Measurements from ENCODE around the gene SMYD1. TPM values are rescaled to one million over a fixed set of nuclear protein-coding genes. Genes with fewer than 3 reads are reported as not detected.
"Not testable (repeated sequence)": the region's sequence is repeated elsewhere in the genome, so short reads cannot be mapped to it uniquely, and the experiment has no call there.

SMYD1 gene
- polyA plus RNA-seq, 1 donor: 5.0 TPM

DNA sequence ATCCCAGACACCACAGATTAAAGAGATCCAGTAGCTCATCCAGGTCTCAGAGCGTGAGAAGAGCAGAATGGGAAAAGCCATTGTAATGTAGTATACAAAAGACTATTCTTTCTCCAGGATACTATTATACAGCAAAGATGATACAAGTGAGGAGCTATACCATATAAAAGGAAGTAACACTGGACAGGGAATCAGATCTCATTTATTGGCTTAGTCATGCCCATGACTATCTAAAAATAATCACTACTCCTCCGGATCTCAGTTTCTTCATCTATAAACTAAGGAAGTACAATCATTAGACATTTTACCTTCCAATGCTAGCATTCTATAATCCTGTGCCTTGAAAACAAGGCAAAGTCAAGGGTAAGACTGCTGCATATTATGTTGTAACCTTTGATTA lies 31.4 kb upstream of the SMYD1 start:
- no CpG with 5 or more reads among the region's 2 CpGs for WGBS (ENCODE audit: insufficient coverage, low lambda C conversion rate)
- Histone ChIP-seq H3K4me1 (ENCODE audit: control insufficient read depth, insufficient read depth, low read length) (no peaks in the 10 kb centered on the region), H3K9me3 (ENCODE audit: control insufficient read depth, low read depth, low read length) (no peaks in the 10 kb centered on the region), H3K27ac (ENCODE audit: low read length) (no peak overlapping the region), H3K27me3 (ENCODE audit: control insufficient read depth, insufficient read depth, low read length) (no peaks in the 10 kb centered on the region), H3K4me3 (ENCODE audit: low read length) (no peak overlapping the region), H3K36me3 (ENCODE audit: control insufficient read depth, insufficient read depth, low read length) (peaks cover 31% of the 10 kb centered on the region)
- no peak for DNase-seq

DNA sequence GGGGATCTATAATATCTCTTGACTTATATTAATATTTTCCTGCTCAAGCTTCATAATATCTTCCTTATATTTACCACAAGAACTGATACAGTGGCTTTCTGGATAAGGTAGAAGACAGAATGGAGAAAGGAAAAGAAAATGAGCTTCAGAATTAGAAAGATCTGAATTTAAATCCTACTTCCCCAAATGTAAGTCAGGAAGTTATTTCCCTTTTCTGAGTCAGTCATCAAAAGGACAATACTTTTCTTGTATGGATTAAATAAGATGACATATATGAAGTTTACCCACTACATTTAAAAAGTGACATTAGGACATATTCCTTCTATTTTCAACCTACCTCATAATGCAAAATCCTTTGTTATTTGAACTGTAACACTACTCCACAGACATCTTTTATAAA lies 31.0 kb upstream of the SMYD1 start:
- peaks cover 31% of the 10 kb centered on the region for H3K36me3 ChIP-seq (ENCODE audit: control insufficient read depth, insufficient read depth, low read length)
- DNase-seq: no peak
- H3K4me3 ChIP-seq (ENCODE audit: low read length): no peak overlapping the region
- no peak overlapping the region for H3K27ac ChIP-seq (ENCODE audit: low read length)
- no peaks in the 10 kb centered on the region for H3K4me1 ChIP-seq (ENCODE audit: control insufficient read depth, insufficient read depth, low read length)
- no peaks in the 10 kb centered on the region for H3K9me3 ChIP-seq (ENCODE audit: control insufficient read depth, low read depth, low read length)
- H3K27me3 ChIP-seq (ENCODE audit: control insufficient read depth, insufficient read depth, low read length): no peaks in the 10 kb centered on the region

DNA sequence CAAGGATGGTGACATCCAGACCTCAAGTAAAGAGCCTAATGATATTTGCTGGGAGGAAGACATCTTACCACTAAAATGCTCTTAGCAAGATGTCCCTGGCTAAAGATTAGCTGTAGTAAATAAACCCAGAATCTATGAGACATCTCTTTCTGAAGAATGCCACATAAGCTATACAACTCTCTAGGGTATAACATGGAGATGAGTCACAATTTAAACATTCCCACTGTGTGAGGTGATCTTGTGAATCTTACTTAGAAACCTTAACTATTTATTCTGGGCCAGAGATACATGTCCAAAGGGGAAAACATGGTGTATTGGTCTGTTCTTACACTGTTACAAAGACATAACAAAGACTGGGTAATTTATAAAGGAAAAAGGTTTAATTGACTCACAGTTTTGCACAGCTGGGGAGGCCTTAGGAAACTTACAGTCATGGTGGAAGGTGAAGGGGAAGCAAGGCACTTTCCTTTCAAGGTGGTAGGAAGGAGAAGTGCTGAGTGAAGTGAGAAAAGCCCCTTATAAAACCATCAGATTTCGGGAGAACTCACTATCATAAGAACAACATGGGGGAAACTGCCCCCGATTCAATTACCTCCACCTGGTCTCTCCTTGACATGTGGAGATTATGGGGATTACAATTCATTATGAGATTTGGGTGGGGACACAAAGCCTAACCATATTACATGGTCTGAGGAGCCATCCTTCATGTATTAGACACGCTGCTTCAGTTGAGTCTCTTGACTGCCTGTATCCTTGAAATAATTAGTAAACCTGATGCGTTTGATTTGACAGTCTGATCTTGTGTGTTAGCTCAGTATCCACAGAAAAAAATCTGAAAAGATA lies 29.1 kb upstream of the SMYD1 start:
- Histone ChIP-seq H3K27me3 (ENCODE audit: control insufficient read depth, insufficient read depth, low read length) (no peaks in the 10 kb centered on the region), H3K9me3 (ENCODE audit: control insufficient read depth, low read depth, low read length) (no peaks in the 10 kb centered on the region), H3K4me1 (ENCODE audit: control insufficient read depth, insufficient read depth, low read length) (no peaks in the 10 kb centered on the region), H3K27ac (ENCODE audit: low read length) (no peak overlapping the region), H3K36me3 (ENCODE audit: control insufficient read depth, insufficient read depth, low read length) (peaks cover 19% of the 10 kb centered on the region), H3K4me3 (ENCODE audit: low read length) (no peak overlapping the region)
- no peak for DNase-seq
- 100% methylated on average over 1 of the region's 4 CpGs for WGBS (ENCODE audit: insufficient coverage, low lambda C conversion rate)

DNA sequence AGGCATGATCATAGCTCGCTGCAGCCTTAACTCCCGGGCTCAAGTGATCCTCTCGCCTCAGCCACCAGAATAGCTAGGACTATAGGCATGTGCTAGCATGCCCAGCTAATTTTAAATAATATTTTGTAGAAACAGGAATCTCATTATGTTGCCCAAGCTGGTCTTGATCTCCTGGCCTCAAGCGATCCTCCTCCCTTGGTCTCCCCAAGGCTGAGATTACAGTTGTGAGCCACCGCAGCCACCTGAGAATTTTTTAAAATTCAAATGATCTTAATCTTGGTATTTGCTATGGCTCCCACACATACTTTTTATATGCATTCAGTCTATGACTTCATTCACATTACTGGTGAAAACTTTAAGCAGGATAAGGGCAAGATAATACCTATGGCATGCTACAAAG lies 25.1 kb upstream of the SMYD1 start:
- no peaks in the 10 kb centered on the region for H3K4me1 ChIP-seq (ENCODE audit: control insufficient read depth, insufficient read depth, low read length)
- H3K36me3 ChIP-seq (ENCODE audit: control insufficient read depth, insufficient read depth, low read length): peaks cover 4% of the 10 kb centered on the region
- DNase-seq: no peak
- no peak overlapping the region for H3K27ac ChIP-seq (ENCODE audit: low read length)
- no peak overlapping the region for H3K4me3 ChIP-seq (ENCODE audit: low read length)
- no peaks in the 10 kb centered on the region for H3K27me3 ChIP-seq (ENCODE audit: control insufficient read depth, insufficient read depth, low read length)
- WGBS (ENCODE audit: insufficient coverage, low lambda C conversion rate): no CpG with 5 or more reads among the region's 5 CpGs
- no peaks in the 10 kb centered on the region for H3K9me3 ChIP-seq (ENCODE audit: control insufficient read depth, low read depth, low read length)

DNA sequence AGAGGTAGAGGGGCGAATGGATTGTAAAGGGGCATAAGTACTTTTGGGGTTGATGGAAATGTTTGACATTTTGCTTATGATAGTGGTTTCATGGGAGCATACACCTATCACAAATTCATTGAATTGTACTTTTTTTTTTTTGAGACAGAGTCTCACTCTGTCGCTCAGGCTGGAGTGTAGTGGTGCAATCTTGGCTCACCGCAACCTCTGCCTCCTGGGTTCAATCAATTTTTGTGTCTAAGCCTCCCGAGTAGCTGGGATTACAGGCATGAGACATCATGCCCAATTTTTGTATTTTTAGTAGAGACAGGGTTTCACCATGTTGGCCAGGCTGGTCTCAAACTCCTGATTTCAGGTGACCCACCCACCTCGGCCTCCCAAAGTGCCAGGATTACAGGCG lies 22.1 kb upstream of the SMYD1 start:
- not testable (repeated sequence) for DNase-seq; H3K4me1 ChIP-seq (ENCODE audit: control insufficient read depth, insufficient read depth, low read length); H3K27me3 ChIP-seq (ENCODE audit: control insufficient read depth, insufficient read depth, low read length); H3K9me3 ChIP-seq (ENCODE audit: control insufficient read depth, low read depth, low read length); H3K36me3 ChIP-seq (ENCODE audit: control insufficient read depth, insufficient read depth, low read length); H3K4me3 ChIP-seq (ENCODE audit: low read length); H3K27ac ChIP-seq (ENCODE audit: low read length)
- no CpG with 5 or more reads among the region's 6 CpGs for WGBS (ENCODE audit: insufficient coverage, low lambda C conversion rate)

DNA sequence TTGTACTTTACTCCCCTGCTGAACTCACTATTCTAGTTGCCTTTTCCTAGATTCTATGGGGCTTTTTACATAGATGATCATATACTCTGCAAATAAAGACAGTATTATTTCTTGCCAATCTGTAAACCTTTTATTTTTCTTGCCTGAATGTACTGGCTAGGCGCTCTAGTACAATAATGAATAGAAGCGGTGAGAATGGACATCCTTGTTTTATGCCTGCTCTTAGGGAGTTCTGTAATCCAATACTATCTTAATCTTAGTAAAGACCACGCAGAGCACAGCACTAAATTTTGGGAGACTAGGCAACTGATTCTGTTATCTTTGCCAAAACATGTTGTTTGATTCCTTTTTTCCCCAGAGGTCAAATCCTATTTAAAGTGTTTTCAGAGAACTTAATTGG lies 19.1 kb upstream of the SMYD1 start:
- Histone ChIP-seq H3K27me3 (ENCODE audit: control insufficient read depth, insufficient read depth, low read length) (no peaks in the 10 kb centered on the region), H3K9me3 (ENCODE audit: control insufficient read depth, low read depth, low read length) (no peaks in the 10 kb centered on the region), H3K4me1 (ENCODE audit: control insufficient read depth, insufficient read depth, low read length) (no peaks in the 10 kb centered on the region), H3K4me3 (ENCODE audit: low read length) (no peak overlapping the region), H3K36me3 (ENCODE audit: control insufficient read depth, insufficient read depth, low read length) (peaks cover 4% of the 10 kb centered on the region), H3K27ac (ENCODE audit: low read length) (no peak overlapping the region)
- no peak for DNase-seq
- WGBS (ENCODE audit: insufficient coverage, low lambda C conversion rate): no CpG with 5 or more reads among the region's 3 CpGs

DNA sequence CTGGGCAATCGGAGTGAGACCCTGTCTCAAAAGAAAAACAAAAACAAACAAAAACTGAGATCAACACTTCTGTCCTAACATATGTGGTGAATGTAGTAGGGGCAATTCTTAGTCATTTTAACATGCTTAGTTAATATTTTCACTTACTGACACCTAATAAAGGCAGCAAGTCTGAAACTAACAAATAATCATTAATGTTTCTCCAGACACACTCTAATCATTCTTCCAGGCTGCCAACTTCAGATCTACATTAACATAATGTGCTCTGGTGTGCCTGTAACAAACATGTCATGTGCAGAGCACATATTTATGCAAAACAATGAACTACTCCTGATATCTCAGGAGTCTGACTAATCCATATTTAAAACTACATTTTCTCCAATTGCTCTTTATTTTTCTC lies 18.0 kb upstream of the SMYD1 start:
- Histone ChIP-seq H3K4me1 (ENCODE audit: control insufficient read depth, insufficient read depth, low read length) (peaks cover 5% of the 10 kb centered on the region), H3K4me3 (ENCODE audit: low read length) (no peak overlapping the region), H3K27me3 (ENCODE audit: control insufficient read depth, insufficient read depth, low read length) (no peaks in the 10 kb centered on the region), H3K27ac (ENCODE audit: low read length) (no peak overlapping the region), H3K36me3 (ENCODE audit: control insufficient read depth, insufficient read depth, low read length) (no peaks in the 10 kb centered on the region), H3K9me3 (ENCODE audit: control insufficient read depth, low read depth, low read length) (no peaks in the 10 kb centered on the region)
- no CpG with 5 or more reads among the region's 1 CpG for WGBS (ENCODE audit: insufficient coverage, low lambda C conversion rate)
- DNase-seq: no peak

DNA sequence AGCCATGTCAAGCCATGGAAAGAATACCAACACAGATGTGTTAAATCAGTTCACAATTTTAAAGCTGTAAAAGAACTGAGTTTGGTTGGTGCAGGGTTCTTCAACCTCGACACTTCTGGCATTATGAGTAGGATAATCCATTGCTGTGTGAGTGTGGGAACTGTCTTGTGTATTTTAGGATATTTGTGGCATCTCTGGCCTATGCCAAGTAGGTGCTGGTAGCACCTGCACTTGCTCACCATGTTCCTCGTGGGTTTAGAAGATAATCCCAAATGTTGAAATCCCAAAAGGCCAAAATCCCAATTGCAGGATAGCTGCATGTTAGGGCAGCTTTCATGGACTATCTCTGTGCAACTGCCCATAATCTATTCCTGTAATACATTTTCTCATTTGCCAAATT lies 15.8 kb upstream of the SMYD1 start:
- DNase-seq: no peak
- H3K27ac ChIP-seq (ENCODE audit: low read length): no peak overlapping the region
- WGBS (ENCODE audit: insufficient coverage, low lambda C conversion rate): no CpG with 5 or more reads among the region's 2 CpGs

DNA sequence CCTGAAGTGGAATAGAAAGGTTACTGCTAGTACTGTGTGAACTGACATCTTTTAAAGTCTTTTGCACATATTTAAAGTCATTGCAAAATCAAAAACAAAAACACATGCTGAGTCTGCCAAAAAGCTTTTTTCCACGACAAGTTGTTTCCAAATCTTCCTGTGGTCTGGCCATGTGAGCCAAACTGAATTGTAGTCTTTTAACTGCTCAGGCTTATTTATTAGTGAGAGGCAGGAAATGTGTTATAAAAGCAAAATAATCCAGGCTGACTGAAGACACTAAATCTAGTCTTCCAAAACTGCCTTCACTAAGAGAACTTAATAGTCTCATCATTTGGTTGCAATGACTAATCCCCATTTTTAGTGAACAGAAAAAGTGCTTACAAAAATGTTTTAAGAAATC lies 14.3 kb upstream of the SMYD1 start:
- no peak overlapping the region for H3K4me3 ChIP-seq (ENCODE audit: low read length)
- H3K27me3 ChIP-seq (ENCODE audit: control insufficient read depth, insufficient read depth, low read length): no peaks in the 10 kb centered on the region
- no peak overlapping the region for H3K27ac ChIP-seq (ENCODE audit: low read length)
- H3K36me3 ChIP-seq (ENCODE audit: control insufficient read depth, insufficient read depth, low read length): no peaks in the 10 kb centered on the region
- no peaks in the 10 kb centered on the region for H3K9me3 ChIP-seq (ENCODE audit: control insufficient read depth, low read depth, low read length)
- WGBS (ENCODE audit: insufficient coverage, low lambda C conversion rate): 60% methylated on average over 1 of the region's 1 CpG
- DNase-seq: no peak
- H3K4me1 ChIP-seq (ENCODE audit: control insufficient read depth, insufficient read depth, low read length): peaks cover 12% of the 10 kb centered on the region

More for the DNA sequence above, 15.8 kb upstream of the SMYD1 start:
- no peaks in the 10 kb centered on the region for H3K9me3 ChIP-seq (ENCODE audit: control insufficient read depth, low read depth, low read length)
- H3K4me3 ChIP-seq (ENCODE audit: low read length): no peak overlapping the region
- H3K27me3 ChIP-seq (ENCODE audit: control insufficient read depth, insufficient read depth, low read length): no peaks in the 10 kb centered on the region
- H3K36me3 ChIP-seq (ENCODE audit: control insufficient read depth, insufficient read depth, low read length): no peaks in the 10 kb centered on the region
- peaks cover 12% of the 10 kb centered on the region for H3K4me1 ChIP-seq (ENCODE audit: control insufficient read depth, insufficient read depth, low read length)

DNA sequence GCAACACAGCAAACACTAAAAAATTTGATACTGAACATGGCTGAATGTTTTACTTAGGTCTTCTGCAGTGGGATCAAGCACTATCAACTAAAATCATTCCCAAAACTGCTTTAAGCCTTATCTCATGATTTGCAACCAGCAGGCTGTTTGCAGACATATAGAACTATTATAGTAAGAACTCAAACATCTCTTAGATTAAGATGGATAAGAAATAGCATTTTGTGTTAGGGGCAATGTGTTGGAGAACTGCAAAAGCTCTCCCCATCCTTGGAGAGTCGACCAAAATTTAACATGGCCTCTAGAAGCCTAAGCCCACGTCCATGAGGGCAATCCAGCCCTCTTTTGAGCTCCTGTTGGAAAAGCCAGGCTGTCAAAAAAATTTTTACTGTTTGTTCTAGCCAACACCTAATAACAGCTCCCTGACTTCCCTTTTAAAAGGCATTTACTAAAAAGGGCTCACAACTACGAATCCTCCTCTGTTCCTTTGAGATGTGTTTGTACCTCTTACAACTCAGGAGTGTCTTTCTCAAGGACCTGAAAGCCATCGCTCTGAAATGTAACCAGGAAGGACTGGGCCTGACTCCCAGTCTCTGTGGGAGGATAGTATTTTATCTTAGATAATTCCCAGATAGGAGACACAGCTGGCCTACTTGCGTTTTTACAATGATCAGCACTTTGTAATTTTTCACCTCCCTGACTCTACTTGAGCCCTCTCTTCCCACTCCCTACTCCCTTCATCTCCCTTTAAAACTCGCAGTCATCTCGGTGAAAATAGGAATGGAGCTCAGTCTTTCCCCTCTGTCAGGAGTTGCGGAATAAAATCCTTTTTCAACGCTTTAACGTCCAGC lies 13.5 kb upstream of the SMYD1 start:
- 60% methylated on average over 1 of the region's 10 CpGs for WGBS (ENCODE audit: insufficient coverage, low lambda C conversion rate)
- no peaks in the 10 kb centered on the region for H3K36me3 ChIP-seq (ENCODE audit: control insufficient read depth, insufficient read depth, low read length)

More for the DNA sequence above, 13.5 kb upstream of the SMYD1 start:
- no peaks in the 10 kb centered on the region for H3K9me3 ChIP-seq (ENCODE audit: control insufficient read depth, low read depth, low read length)
- H3K27ac ChIP-seq (ENCODE audit: low read length): peak overlapping the region; percentile 96
- peaks cover 12% of the 10 kb centered on the region for H3K4me1 ChIP-seq (ENCODE audit: control insufficient read depth, insufficient read depth, low read length)
- peak overlapping the region; percentile 87 for H3K4me3 ChIP-seq (ENCODE audit: low read length)
- DNase-seq: peak in 1 of 2 donors; percentile 50
- H3K27me3 ChIP-seq (ENCODE audit: control insufficient read depth, insufficient read depth, low read length): no peaks in the 10 kb centered on the region

Data from large intestine (tissue), 3 donors.